HG03103 (cell line): ENCODE data around the gene MBNL3.
"Not testable (repeated sequence)": the region's sequence is repeated elsewhere in the genome, so short reads cannot be mapped to it uniquely, and the experiment has no call there.

ENCODE experiments used
- ATAC-seq: cut with Tn5 transposase; IDR thresholded peaks from one replicate; pipeline ENCODE4 v1.9.1; 2021; ENCODE audit warnings: low read depth; ENCODE audit not compliant: unreplicated experiment

MBNL3 gene

DNA sequence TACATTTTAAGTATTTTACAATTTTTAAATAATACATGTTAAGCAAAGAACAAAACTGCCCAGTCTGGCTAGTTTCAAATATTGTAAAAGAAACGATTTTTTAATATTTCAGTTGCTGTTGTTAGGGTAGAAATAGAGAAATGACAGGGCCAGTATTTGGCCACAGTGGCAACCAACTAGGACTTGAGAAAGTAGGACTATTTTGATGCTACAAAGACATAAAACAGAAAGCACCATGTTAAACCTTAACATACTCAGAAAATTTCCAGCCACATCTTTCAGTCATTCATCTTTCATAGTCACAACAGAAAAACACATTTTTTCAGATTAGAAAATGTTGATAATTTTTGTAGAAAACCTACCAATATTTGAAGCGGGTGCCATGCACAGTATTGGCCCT, 104.5 kb downstream of the MBNL3 start:
- no peak for ATAC-seq

DNA sequence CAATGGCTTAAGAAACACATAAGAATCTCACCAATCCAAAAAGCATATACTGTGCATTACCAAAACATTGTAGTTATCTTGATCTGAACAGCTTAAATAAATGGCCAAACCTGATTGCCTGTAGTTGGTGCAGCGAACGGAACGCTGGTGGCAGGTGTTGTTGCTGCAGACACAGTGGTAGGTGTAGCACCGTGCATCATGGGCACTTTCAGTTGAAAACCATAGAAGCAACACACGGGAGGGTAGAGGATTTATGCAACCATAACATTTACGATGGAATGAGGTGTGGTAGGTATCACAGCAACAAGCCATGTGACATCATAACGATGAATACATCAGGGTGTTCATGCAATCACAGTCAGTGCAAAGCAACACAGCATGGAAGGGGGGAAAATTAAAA, 106.8 kb downstream of the MBNL3 start:
- no peak for ATAC-seq

- ATAC-seq = no peak
Observed at GRCh38 chrX:132378281-132378680, 110.6 kb downstream of the MBNL3 start.

DNA sequence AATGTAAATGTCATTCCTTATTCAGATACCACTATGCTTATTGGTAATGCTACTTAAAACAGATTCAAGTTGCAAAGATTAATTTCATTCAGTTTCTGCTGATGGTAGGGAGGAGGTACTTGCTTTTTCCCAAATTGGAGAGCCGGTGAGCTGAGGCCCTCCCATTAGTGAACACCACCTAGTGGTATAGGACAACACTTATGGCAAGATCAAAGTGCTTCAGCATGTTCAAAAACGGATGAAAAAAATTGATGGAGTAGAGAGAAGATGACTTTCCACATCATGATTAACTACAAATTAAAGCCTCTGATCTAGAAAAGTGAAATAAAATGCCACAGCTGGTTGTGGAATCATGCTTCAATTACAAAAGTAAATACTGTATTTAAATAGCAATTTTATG, 112.9 kb downstream of the MBNL3 start:
- ATAC-seq = no peak

- ATAC-seq = no peak
Observed at GRCh38 chrX:132373610-132374009, 115.2 kb downstream of the MBNL3 start.

DNA sequence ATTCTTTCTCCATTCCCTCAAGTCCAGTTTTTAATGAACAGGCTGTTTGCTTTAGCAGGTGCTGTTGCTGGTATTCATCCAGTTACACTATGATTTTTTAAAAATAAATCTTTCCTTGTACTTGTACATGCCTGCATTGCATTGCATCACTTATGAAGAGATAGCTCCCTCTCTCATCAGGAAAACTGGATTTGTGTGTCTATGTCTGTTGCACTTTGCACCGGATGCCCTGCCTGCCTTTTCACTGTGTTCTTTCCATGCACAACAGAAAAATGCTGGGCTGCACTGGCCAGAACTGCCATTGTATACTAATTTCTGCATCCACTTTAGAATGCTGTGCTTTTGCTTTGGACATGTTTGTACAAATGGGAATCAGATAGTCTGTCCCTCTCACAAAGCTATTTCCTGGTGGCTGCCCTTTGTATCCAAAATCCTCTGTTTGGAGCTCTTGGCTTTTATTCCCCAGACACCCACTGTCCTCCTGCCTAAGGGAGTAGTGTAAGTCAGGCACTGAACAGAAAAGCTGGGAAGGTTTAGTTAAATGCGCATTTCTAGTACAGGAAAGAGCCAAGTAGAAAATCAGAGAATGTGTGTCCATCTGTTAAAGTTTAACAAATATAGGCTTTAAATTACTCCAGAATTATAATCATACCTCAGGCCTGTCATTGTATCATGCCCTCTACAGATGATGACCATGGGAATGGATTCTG, 119.1 kb downstream of the MBNL3 start:
- ATAC-seq = no peak

GRCh38 chrX:132367984-132368383, 120.9 kb downstream of the MBNL3 start:
- ATAC-seq = no peak

DNA sequence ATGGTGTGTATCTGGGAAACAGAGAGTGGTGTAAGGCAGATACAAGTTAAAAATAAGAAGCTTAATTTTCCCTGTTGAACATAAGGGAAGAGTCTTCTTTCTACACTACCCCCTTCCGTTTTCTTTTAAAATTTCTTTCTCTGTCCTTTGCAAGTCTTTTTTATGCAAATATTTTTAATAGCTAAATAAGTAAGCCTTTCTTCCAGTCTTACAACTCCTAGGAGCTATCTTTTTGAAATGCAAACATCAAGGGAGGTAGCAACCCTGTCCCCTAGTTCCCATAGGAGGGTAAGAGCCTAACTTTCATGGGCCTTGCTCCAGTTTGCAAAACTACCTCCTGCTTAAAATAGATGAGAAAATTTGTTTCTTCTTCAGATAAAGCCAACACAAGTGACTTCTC, 121.5 kb downstream of the MBNL3 start:
- ATAC-seq = no peak

GRCh38 chrX:132365490-132365889, 123.3 kb downstream of the MBNL3 start:
- no peak for ATAC-seq

GRCh38 chrX:132364313-132364712, 124.5 kb downstream of the MBNL3 start:
- ATAC-seq = no peak

- no peak for ATAC-seq
Observed at GRCh38 chrX:132353430-132353829, 135.4 kb downstream of the MBNL3 start.

- no peak for ATAC-seq
Observed at GRCh38 chrX:132336172-132336571, 152.7 kb downstream of the MBNL3 start.

- ATAC-seq = no peak
Observed at GRCh38 chrX:132333351-132333750, 155.5 kb downstream of the MBNL3 start.

GRCh38 chrX:132331532-132331931, 157.3 kb downstream of the MBNL3 start:
- no peak for ATAC-seq

- no peak for ATAC-seq
Observed at GRCh38 chrX:132331000-132331399, 157.8 kb downstream of the MBNL3 start.

- no peak for ATAC-seq
Observed at GRCh38 chrX:132330156-132330729, 158.6 kb downstream of the MBNL3 start.

- ATAC-seq = not testable (repeated sequence)
Observed at GRCh38 chrX:132326960-132327359, 161.9 kb downstream of the MBNL3 start.
